Dendritic cell treated with granulocyte-macrophage colony-stimulating factor and Interleukin-4, amounts not matched to agents 40 ng/mL and 50 ng/mL, for 4 days (primary cell): ENCODE data around the gene MARCHF9.

Experiments
- H3K27ac Mint-ChIP-seq: one replicate; pipeline ENCODE4 v1.8.0; 2022; ENCODE audit warnings: mild to moderate bottlenecking, mixed read lengths
- H3K27me3 Mint-ChIP-seq: one replicate; pipeline ENCODE4 v1.8.0; 2022; ENCODE audit warnings: mild to moderate bottlenecking, mixed read lengths
- H3K36me3 Mint-ChIP-seq: one replicate; pipeline ENCODE4 v1.8.0; 2022; ENCODE audit warnings: low read depth, mixed read lengths
- H3K4me1 Mint-ChIP-seq: one replicate; pipeline ENCODE4 v1.8.0; 2022; ENCODE audit warnings: low read depth, mixed read lengths
- H3K4me3 Mint-ChIP-seq: one replicate; pipeline ENCODE4 v1.8.0; 2022; ENCODE audit warnings: mild to moderate bottlenecking, moderate library complexity, mixed read lengths
- H3K9me3 Mint-ChIP-seq: one replicate; pipeline ENCODE4 v1.8.0; 2022; ENCODE audit warnings: mixed read lengths
- intact Hi-C: fragments of 100-400 bp; cut with micrococcal nuclease; formaldehyde crosslinking; loops from one replicate; pipeline ENCODE4 v1.15.0; 2022

MARCHF9 gene

GRCh38 chr12:57739387-57739786 is 15.5 kb upstream of the MARCHF9 start:
- H3K27ac Mint-ChIP-seq = no peak overlapping the region

GRCh38 chr12:57739914-57740538 is 14.9 kb upstream of the MARCHF9 start:
- H3K36me3 Mint-ChIP-seq = peaks cover 24% of the 10 kb centered on the region
- H3K27me3 Mint-ChIP-seq = no peaks in the 10 kb centered on the region
- intact Hi-C loops = loop anchor here (5.0 kb wide), 1 partner anchor 158 kb away; no protein-coding TSS in a partner anchor
- peaks cover 43% of the 10 kb centered on the region for H3K4me1 Mint-ChIP-seq
- H3K27ac Mint-ChIP-seq = no peak overlapping the region
- H3K9me3 Mint-ChIP-seq = no peaks in the 10 kb centered on the region
- peak overlapping the region; percentile 10 for H3K4me3 Mint-ChIP-seq

More at GRCh38 chr12:57739387-57739786, 15.5 kb upstream of the MARCHF9 start:
- Mint-ChIP-seq H3K36me3 (peaks cover 27% of the 10 kb centered on the region), H3K27me3 (no peaks in the 10 kb centered on the region), H3K4me1 (peaks cover 41% of the 10 kb centered on the region), H3K9me3 (no peaks in the 10 kb centered on the region), H3K4me3 (no peak overlapping the region)
- intact Hi-C loops = no loop called here

DNA sequence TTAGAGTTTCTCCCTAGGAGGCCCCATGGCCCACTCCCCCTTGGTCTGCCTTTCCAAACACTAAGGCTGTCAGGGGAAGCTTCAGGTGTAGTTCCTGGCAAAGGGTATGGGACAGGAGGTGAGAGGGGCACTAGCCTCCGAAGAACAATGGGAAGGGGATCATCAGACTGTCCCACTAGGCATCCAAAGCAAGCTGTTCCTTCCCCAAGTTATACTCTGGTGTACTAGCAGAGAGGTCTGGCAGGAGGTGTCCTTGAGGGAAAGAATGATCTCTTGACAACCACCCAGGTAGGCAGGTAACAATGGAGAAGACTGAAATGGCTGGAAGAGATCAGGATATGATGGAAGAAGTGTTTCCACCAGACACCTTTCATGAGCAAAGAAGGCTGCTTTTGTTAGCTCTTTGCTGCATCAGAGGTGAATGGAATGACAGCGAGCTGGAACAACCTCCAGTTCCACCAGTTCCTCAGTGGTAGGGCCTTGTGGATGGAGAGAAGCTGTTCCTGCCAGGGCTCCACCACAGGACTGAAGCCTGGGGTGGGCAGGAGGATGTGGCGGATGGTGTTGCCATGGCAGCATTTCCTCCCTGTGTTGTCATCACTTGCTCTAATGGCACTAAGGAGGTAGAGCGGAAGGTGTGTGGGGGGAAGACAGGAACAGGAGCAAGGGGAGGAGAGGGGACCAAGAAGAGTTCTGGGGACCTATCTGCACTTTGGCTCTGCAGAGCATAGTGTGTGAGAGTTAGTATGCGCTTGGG is 14.1 kb upstream of the MARCHF9 start:
- intact Hi-C loops = loop anchor here (5.0 kb wide), 1 partner anchor 159 kb away; no protein-coding TSS in a partner anchor
- Mint-ChIP-seq H3K4me1 (peaks cover 49% of the 10 kb centered on the region), H3K4me3 (peak overlapping the region; percentile 85), H3K27me3 (no peaks in the 10 kb centered on the region), H3K36me3 (peaks cover 25% of the 10 kb centered on the region), H3K9me3 (no peaks in the 10 kb centered on the region), H3K27ac (peak overlapping the region; percentile 84)

- Mint-ChIP-seq H3K4me3 (peak overlapping the region; percentile 85), H3K9me3 (no peaks in the 10 kb centered on the region), H3K27ac (peak overlapping the region; percentile 84), H3K36me3 (peaks cover 26% of the 10 kb centered on the region), H3K4me1 (peaks cover 55% of the 10 kb centered on the region), H3K27me3 (no peaks in the 10 kb centered on the region)
- intact Hi-C loops = loop anchor here (5.0 kb wide), 1 partner anchor 159 kb away; no protein-coding TSS in a partner anchor
These were observed 13.5 kb upstream of the MARCHF9 start for GRCh38 chr12:57741413-57741789.

DNA sequence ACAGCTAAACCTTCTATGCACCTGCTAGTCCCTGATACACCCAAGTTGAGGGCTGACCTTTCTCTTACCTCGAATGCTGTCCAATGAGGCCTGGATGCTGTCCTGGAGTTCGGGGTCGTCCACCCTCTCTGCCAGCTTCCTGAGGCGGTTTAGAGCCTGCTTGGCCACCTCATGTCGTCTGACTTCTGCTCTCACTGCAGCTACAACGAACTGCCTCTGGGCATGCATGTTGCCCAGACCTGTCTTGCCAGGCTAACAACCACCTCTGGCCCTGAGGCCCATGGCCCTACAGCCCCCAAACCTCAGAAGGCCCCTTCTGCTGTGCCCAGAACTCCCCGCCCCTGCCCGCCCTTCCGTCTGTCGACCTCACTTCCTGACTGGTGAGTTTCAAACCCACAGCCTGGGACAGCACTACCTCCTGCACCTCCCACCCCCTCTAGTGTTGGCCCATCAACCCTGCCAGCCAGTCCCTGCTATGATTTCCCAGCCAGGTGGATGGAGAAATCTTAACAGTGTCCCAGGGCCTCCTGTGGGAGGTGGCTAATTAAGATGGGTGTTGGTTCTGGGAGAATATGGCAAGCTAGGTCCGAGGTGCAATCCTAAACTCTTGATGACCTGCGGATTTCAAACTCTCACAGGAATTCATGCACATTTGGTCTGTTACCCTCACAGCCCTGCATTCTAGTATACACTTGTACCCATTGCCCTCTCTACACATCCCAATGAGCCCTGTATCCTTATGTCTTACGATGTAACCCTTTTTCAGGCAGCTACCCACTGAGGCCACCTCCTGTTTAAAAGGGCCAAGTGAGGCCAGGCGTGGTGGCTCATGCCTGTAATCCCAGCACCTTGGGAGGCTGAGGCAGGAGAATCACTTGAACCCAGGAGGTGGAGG is 12.8 kb upstream of the MARCHF9 start:
- H3K9me3 Mint-ChIP-seq = no peaks in the 10 kb centered on the region
- H3K36me3 Mint-ChIP-seq = peaks cover 26% of the 10 kb centered on the region
- H3K4me1 Mint-ChIP-seq = peaks cover 62% of the 10 kb centered on the region
- peak overlapping the region; percentile 85 for H3K4me3 Mint-ChIP-seq
- intact Hi-C loops = loop anchor here (5.0 kb wide), 1 partner anchor 160 kb away; no protein-coding TSS in a partner anchor
- H3K27ac Mint-ChIP-seq = peak overlapping the region; percentile 84
- H3K27me3 Mint-ChIP-seq = no peaks in the 10 kb centered on the region

DNA sequence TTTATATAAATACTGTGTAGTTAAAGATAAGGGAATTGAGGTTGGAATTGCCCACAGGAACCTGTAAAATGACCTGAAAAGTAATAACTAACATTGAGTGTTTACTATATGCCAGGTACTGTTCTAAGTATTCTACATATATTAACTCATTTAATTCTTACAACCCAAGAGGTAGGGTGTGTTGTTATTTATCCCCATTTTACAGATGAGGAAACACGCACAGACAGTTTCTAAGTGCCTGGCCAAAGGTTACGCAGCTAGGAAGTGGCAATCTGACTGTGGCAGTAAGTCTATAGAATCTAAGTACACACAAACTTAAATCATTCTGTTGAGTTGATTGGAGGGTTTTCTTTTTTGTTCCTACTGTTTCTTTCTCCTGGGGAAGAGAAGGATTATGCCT is 11.1 kb upstream of the MARCHF9 start:
- intact Hi-C loops = loop anchor here (5.0 kb wide), 1 partner anchor 161 kb away; no protein-coding TSS in a partner anchor
- Mint-ChIP-seq H3K27me3 (no peaks in the 10 kb centered on the region), H3K4me1 (peaks cover 65% of the 10 kb centered on the region), H3K27ac (peak overlapping the region; percentile 99), H3K36me3 (peaks cover 40% of the 10 kb centered on the region), H3K4me3 (peak overlapping the region; percentile 96), H3K9me3 (no peaks in the 10 kb centered on the region)

- no peaks in the 10 kb centered on the region for H3K9me3 Mint-ChIP-seq
- H3K4me1 Mint-ChIP-seq = peaks cover 66% of the 10 kb centered on the region
- peak overlapping the region; percentile 96 for H3K4me3 Mint-ChIP-seq
- no peaks in the 10 kb centered on the region for H3K27me3 Mint-ChIP-seq
- H3K27ac Mint-ChIP-seq = peak overlapping the region; percentile 99
- peaks cover 45% of the 10 kb centered on the region for H3K36me3 Mint-ChIP-seq
- intact Hi-C loops = loop anchor here (5.0 kb wide), 1 partner anchor 162 kb away; no protein-coding TSS in a partner anchor
These were observed 10.6 kb upstream of the MARCHF9 start for GRCh38 chr12:57744194-57744776.

DNA sequence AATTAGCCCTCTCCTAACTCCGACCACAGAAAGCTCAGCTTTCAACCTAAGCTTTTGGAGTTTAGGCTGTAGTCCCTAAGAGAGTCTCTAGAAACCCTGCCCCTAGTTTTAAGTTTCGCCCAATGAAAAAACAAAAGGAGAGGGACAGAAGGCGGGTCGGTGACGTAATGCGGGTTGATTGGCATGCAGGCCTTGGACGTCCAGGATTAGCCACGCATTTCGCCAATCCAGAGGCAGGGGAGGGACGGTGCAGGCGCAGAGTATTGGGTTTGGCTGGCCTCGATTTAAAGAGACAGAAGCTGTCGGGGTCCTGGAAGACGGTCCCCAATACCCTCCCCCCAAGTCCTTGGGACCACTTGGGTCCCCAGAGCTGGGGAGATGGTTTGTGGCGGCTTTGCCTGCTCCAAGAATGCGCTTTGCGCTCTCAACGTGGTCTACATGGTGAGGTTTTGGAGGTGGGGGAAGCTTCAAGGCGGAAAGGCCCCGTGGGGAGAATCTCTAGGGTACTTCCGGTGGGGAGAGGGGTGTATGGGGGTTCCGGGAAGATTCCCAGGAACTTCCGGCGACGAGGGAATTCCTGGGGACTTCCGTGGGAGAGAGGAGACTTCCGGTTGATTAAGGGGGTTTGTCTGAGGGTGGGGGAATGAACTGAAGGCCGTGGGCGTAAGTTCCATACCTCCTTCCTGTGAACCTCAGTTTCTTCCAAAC is 10.0 kb upstream of the MARCHF9 start, which contains the start of gene TSPAN31:
Gene TSPAN31, plus strand, starts transcription at position 263 of the 708 bp plus-strand sequence. Its CDS starts 116 bp downstream, at position 379.
- Mint-ChIP-seq H3K9me3 (no peaks in the 10 kb centered on the region), H3K27ac (peak within 1 kb of the TSS; percentile 99), H3K36me3 (peaks cover 51% of the 10 kb centered on the region), H3K4me3 (peak within 1 kb of the TSS; percentile 96), H3K4me1 (peaks cover 60% of the 10 kb centered on the region), H3K27me3 (no peaks in the 10 kb centered on the region)
- intact Hi-C loops = loop anchor here (5.0 kb wide), 1 partner anchor 163 kb away; no protein-coding TSS in a partner anchor

DNA sequence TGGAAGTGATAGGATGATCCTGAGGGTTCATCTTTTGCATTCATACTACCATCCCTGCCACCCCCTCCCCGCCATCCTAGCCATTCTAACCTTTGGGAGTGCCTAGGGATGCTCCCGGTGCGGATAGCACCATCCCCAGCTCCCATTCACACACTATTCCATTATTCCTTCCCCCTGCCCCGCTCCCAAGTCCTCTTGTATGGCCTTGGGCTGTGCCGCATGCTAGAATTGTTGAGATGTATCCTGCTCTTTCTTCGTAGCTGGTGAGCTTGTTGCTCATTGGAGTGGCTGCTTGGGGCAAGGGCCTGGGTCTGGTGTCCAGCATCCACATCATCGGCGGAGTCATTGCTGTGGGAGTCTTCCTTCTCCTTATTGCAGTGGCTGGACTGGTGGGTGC is 9.4 kb upstream of the MARCHF9 start:
- peak overlapping the region; percentile 99 for H3K27ac Mint-ChIP-seq
- no peaks in the 10 kb centered on the region for H3K27me3 Mint-ChIP-seq
- intact Hi-C loops = no loop called here
- peaks cover 56% of the 10 kb centered on the region for H3K36me3 Mint-ChIP-seq
- H3K9me3 Mint-ChIP-seq = no peaks in the 10 kb centered on the region
- peak overlapping the region; percentile 96 for H3K4me3 Mint-ChIP-seq
- peaks cover 60% of the 10 kb centered on the region for H3K4me1 Mint-ChIP-seq

- Mint-ChIP-seq H3K4me3 (peak overlapping the region; percentile 96), H3K27me3 (no peaks in the 10 kb centered on the region), H3K27ac (peak overlapping the region; percentile 99), H3K9me3 (no peaks in the 10 kb centered on the region), H3K4me1 (peaks cover 60% of the 10 kb centered on the region), H3K36me3 (peaks cover 61% of the 10 kb centered on the region)
- intact Hi-C loops = no loop called here
These were observed 8.9 kb upstream of the MARCHF9 start for GRCh38 chr12:57746025-57746424.

- Mint-ChIP-seq H3K27me3 (no peaks in the 10 kb centered on the region), H3K9me3 (no peaks in the 10 kb centered on the region), H3K4me1 (peaks cover 68% of the 10 kb centered on the region), H3K4me3 (no peak overlapping the region), H3K36me3 (peaks cover 73% of the 10 kb centered on the region), H3K27ac (no peak overlapping the region)
- intact Hi-C loops = no loop called here
These were observed 5.8 kb upstream of the MARCHF9 start for GRCh38 chr12:57749061-57749460.

DNA sequence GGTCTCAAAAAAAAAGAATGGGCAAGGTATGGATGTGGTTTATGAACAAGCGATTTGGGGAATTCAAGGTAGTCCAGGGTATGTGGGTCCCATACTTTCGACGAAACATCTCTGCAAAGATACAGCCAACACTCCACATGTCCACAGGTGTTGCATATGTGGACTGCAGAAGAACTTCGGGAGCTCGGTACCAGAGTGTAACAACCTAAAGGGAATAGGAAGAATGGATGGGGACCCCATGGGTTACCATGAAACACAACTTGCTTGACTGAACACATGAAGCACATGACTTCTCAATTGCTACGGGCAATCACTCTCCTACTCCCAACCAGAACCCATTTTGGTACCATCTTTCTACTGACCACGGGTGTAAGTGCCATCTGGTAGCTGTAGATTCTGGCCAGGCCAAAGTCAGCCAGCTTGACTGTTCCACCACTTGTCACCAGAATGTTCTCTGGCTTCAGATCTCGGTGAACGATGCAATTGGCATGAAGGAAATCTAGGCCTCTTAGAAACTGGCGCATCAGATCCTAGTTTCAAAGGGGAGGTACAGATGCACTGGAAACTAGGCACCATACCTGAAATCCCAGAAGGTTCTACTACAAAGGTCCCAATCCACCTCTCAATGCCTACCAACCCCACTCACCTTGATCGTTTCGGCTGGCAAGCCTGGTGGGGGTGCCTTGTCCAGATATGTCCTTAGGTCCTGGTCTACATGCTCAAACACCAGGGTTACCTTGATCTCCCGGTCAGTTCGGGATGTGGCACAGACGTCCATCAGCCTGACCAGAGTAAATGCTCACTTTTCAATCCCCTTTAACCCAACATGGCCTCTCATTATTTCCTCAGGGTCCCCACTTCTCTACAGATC is 4.1 kb upstream of the MARCHF9 start:
- H3K4me3 Mint-ChIP-seq = peak overlapping the region; percentile 81
- intact Hi-C loops = loop anchor here (5.0 kb wide), 1 partner anchor 203 kb away; the partner anchor contains the start of gene DCTN2
- H3K27ac Mint-ChIP-seq = peak overlapping the region; percentile 83
- no peaks in the 10 kb centered on the region for H3K9me3 Mint-ChIP-seq
- H3K27me3 Mint-ChIP-seq = peaks cover 7% of the 10 kb centered on the region
- H3K4me1 Mint-ChIP-seq = peaks cover 66% of the 10 kb centered on the region
- peaks cover 62% of the 10 kb centered on the region for H3K36me3 Mint-ChIP-seq
